ENCODE results near the gene HLA-B.
"Not testable (repeated sequence)": the region's sequence is repeated elsewhere in the genome, so short reads cannot be mapped to it uniquely, and the experiment has no call there.

Gene HLA-B

GRCh38 chr6:31381666-31382065 is 24.7 kb upstream of the HLA-B start:
- DNase-seq, result no peak

GRCh38 chr6:31379850-31380249 is 22.9 kb upstream of the HLA-B start:
- DNase-seq, result no peak

- no peak for DNase-seq
Measured at GRCh38 chr6:31378721-31379103, 21.7 kb upstream of the HLA-B start.

GRCh38 chr6:31378062-31378720 is 21.2 kb upstream of the HLA-B start:
- DNase-seq, result no peak

GRCh38 chr6:31377029-31377428 is 20.1 kb upstream of the HLA-B start:
- DNase-seq, result no peak

- no peak for DNase-seq
Measured at GRCh38 chr6:31375699-31376098, 18.7 kb upstream of the HLA-B start.

- DNase-seq, result not testable (repeated sequence)
Measured at GRCh38 chr6:31374118-31374517, 17.1 kb upstream of the HLA-B start.

- DNase-seq, result no peak
Measured at GRCh38 chr6:31368461-31368860, 11.5 kb upstream of the HLA-B start.

- DNase-seq, result peak; percentile 21
Measured at GRCh38 chr6:31366693-31367470, 9.9 kb upstream of the HLA-B start.

- DNase-seq, result no peak
Measured at GRCh38 chr6:31365864-31366263, 8.9 kb upstream of the HLA-B start.

GRCh38 chr6:31363811-31364210 is 6.8 kb upstream of the HLA-B start:
- no peak for DNase-seq

- DNase-seq, result no peak
Measured at GRCh38 chr6:31362751-31363150, 5.8 kb upstream of the HLA-B start.

GRCh38 chr6:31359581-31359980 is 2.6 kb upstream of the HLA-B start:
- no peak for DNase-seq

GRCh38 chr6:31358302-31358701 is 1.3 kb upstream of the HLA-B start:
- no peak for DNase-seq

- no peak for DNase-seq
Measured at GRCh38 chr6:31357886-31358285, 907 bp upstream of the HLA-B start.

- no peak for DNase-seq
Measured at GRCh38 chr6:31356216-31356945, 598 bp downstream of the HLA-B start.

- DNase-seq, result no peak
Measured at GRCh38 chr6:31355583-31355948, 1.4 kb downstream of the HLA-B start.

- DNase-seq, result no peak
Measured at GRCh38 chr6:31354864-31355582, 2.0 kb downstream of the HLA-B start.

- DNase-seq, result no peak
Measured at GRCh38 chr6:31354158-31354863, 2.7 kb downstream of the HLA-B start.

GRCh38 chr6:31353384-31353945 is 3.5 kb downstream of the HLA-B start:
- DNase-seq, result no peak

GRCh38 chr6:31352683-31353383 is 4.1 kb downstream of the HLA-B start:
- no peak for DNase-seq

GRCh38 chr6:31352310-31352682 is 4.7 kb downstream of the HLA-B start:
- no peak for DNase-seq

Data from NCI-H1417 treated with DMSO at 0.1 percent for 48 hours (cell line).